Fibroblast of the conjunctiva (primary cell): ENCODE measurements around the gene RPS6KA2.
"Not testable (repeated sequence)": the region's sequence is repeated elsewhere in the genome, so short reads cannot be mapped to it uniquely, and the experiment has no call there.

ENCODE experiments used
- DNase-seq: peaks from one replicate; pipeline ENCODE4 v3.0.0-alpha.2; 2010; ENCODE audit warnings: low read depth

RPS6KA2 gene

DNA sequence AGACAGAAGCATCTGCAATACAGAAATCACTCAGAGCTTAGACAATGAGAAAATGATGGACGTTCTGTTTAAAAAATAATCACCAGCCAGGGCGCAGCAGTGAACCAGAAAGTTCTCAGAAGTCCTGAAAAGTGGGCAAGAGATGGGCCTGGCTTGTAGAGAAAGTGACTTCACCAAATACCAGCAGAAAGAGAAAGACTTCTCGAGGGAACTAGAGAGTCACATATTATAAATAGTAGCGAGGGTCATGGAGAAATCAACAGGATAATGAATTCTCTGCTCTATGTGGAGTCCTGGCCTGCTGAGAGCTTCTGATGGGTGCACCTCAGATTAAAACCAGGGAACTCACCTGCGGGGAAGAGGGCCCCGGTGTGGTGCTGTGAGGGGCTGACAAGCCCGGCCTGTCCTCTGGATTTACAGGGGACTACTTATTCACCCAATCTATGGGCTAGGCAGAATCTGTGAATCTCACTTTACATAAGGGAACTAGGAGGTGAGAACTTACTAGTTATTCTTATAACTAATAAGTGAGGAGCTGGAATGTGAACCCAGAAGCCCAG is 35.0 kb downstream of the RPS6KA2 start:
- DNase-seq = no peak

- no peak for DNase-seq
Measured at GRCh38 chr6:166591026-166591425, 36.0 kb downstream of the RPS6KA2 start.

- DNase-seq = no peak
Measured at GRCh38 chr6:166589786-166590574, 37.1 kb downstream of the RPS6KA2 start.

- DNase-seq = no peak
Measured at GRCh38 chr6:166589337-166589731, 37.7 kb downstream of the RPS6KA2 start.

DNA sequence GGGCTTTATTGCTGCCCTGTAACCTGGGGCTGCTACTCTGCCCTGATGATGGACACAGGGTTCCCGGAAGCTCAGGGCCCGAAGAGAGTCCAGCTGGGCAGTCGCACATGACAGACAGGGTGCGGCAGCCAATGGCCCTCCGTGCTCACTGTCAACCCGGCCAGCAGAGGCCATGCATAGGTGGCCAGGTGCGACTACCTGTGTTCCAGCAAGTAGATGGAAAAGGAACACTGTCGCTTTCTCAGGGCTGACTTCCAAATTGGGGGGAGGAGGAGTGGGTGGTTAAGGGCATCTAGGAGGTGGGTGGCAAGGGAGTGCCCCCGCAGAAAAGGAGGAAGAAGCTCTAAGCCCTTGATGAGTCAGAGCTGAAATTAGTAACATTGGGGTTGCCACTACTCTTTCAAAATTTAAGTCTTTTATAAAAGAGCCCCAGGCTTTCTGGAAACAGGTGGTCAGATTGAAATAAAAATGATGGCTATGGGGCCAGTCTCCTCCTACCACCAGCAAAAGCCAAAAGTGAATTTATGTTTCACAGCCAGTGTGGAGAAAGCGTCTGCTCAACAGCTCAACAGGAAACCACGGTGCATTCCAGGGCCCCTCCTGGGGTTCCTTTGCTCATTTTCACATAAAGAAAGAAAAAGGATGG is 38.2 kb downstream of the RPS6KA2 start:
- DNase-seq = no peak

GRCh38 chr6:166587631-166588413 is 39.2 kb downstream of the RPS6KA2 start:
- no peak for DNase-seq

DNA sequence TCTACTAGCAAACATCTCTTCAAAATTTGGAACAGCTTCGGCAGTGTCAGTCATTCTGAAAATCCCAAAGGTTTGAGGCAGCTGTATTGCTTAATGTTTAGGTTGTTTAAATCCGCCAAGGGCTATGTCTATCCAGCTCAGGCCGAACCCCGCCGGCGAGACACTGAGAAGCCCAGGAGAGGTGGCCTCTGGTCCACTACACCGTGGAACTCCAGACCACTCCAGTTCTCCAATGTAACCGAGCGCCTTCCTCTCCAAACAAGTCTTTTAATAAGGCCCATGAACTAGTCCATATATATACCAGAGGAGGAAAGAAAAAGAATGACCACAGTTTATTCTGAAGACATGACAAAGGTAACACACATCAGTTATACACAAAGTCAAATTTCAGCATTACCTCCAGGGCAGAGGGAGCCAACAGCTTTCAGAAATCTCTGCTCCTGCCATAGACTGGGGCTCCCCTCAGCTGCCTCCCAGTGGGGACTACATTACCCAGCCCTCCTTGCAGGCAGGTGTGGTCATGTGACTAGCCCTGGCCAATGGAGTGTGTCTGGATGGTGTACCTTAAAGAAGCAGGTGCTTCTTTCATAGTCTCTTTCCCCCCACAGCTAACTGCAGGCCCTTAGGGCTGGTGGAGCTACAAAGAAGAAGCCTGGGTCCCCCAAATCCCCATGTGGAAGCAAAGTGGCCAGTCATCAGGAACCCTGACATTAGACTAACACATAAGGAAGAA is 40.5 kb downstream of the RPS6KA2 start, which contains the start of gene RAMACL:
TSS of gene RAMACL (minus strand) at position 255 of the 733 bp plus-strand sequence. CDS start at position 54, 201 bp downstream.
- no peak for DNase-seq

GRCh38 chr6:166584853-166585429 is 42.1 kb downstream of the RPS6KA2 start:
- no peak for DNase-seq

DNA sequence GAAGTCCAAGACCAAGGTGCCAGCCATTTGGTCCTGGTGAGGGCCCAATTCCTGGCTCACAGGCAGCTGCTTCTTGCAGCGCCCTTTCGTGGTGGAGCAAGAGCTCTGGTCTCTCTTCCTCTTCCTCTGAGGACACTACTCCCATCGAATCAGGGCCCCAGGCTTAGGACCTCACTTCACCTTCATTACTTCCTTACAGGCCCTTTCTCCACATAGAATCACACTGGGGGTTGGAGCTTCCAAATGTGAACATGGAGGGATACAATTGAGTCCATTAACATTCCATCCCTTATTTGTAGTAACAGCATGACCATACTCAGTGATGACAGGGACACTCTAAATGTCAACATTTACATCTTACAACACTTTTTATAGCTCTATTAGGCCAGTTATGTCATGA is 42.9 kb downstream of the RPS6KA2 start:
- DNase-seq = no peak

GRCh38 chr6:166583230-166583965 is 43.7 kb downstream of the RPS6KA2 start:
- no peak for DNase-seq

DNA sequence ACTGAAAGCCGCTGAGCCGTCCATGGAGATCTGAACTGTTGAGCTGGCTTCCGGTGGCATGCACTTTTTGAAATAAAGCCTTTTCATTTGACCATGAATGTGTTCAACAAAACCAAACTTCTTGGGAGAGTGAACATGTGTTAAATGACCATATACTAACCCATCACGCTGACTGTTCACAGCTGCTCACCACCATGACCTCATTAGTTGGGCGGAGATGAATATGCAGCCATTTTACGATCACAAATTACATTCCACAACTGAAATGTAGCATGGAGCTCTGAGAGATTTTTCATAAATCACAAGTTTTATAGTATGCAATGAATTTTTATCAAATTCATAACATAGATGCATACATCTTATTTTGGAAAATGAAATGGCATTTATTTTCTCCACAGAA is 44.8 kb downstream of the RPS6KA2 start:
- no peak for DNase-seq

DNA sequence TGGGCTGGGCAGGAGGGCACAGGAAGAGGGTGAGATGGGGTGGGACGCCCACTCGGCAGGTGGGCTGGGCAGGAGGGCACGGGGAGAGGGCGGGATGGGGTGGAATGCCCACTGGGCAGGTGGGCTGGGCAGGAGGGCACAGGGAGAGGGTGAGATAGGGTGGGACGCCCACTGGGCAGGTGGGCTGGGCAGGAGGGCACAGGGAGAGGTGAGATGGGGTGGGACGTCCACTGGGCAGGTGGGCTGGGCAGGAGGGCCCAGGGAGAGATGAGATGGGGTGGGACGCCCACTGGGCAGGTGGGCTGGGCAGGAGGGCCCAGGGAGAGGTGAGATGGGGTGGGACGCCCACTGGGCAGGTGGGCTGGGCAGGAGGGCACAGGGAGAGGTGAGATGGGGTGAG is 45.2 kb downstream of the RPS6KA2 start:
- not testable (repeated sequence) for DNase-seq

DNA sequence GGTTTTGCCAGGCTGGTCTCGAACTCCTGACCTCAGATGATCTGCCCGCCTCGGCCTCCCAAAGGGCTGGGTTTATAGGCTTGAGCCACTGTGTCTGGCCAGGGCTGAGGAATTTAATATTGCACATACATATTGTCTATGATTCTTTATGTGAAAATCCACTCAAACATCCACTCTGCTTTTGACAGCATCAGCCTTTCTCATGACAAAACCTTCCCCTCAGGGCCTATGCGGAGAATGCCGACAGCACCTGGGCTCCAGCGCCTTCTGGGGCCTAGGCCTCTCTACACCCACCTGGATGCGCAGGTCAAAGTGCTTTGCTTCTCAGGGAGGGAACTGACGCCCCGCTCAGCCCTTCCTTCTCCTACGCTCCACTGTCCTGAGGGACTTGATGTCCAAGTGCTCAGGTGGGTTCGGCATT is 46.0 kb downstream of the RPS6KA2 start:
- no peak for DNase-seq

- DNase-seq = no peak
Measured at GRCh38 chr6:166580076-166581050, 46.7 kb downstream of the RPS6KA2 start.

DNA sequence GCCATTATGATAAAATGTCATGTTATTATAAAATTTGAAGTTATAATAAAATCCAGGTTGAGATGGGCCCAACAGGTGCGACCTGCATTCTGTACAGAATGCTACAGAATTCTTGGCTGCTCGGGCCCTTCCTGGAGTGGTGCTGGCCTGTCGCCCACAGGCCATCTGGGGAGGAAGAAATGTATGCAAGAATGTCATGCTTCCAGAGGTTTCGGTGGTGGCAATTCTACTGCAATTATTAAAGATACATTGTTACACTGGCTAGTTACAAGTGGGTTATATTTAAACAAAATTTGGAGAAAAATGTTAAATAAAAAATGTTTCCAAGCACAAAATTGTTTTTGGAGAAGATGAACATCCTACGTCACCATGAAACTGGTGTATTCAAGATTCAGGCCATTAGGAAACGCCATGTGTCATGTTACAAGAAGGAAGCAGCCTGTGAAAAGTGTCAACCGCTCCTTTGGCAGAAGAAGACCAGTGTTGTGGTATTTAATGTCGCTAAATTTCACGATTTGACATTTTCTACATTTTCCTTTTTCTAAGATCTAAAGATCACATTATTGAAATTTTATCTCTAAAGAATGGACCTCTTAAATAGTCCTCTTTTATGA is 47.7 kb downstream of the RPS6KA2 start:
- DNase-seq = no peak

GRCh38 chr6:166578536-166579236 is 48.4 kb downstream of the RPS6KA2 start:
- no peak for DNase-seq

DNA sequence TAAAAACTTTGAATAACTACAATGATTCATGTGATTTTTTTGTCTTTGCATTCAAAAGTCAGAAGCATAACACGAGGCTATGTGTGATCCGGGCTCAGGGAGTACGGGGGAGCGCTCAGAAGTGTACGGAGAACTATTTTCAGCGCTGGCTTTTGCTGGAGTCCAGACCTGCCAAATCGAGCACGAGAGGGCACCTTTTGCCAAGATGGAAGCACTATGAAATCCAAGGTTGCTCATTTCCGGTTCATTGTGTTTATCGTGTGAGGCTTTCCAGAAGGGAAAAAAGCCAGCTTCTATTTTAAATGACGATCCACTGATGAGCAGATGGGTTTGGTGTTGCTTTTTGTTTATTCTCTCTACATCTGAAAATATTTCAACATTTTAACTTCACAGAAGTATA is 51.8 kb downstream of the RPS6KA2 start:
- DNase-seq = no peak

- no peak for DNase-seq
Measured at GRCh38 chr6:166573511-166574216, 53.4 kb downstream of the RPS6KA2 start.
